Spleen (tissue), 7 donors: ENCODE results near the gene NLK.

ENCODE experiments used
- CTCF ChIP-seq, 11 experiments: fragments of 200-600 bp in 7 of 11; fragments of 450-650 bp in 4 of 11; sonication (generic) in 4 of 11; IDR thresholded peaks in 8 of 11; conservative IDR thresholded peaks in 3 of 11; 1 replicate in 7 of 11; 2 replicates in 4 of 11; pipeline versions ENCODE4 v1.4.0 to v1.8.0; 2016 to 2021; ENCODE audit warnings: antibody characterized with exemption in 11 of 11, inconsistent platforms in 4 of 11, mild to moderate bottlenecking in 1 of 11
- POLR2AphosphoS5 ChIP-seq, 3 donors: sonication (generic); formaldehyde crosslinking; IDR thresholded peaks; one replicate each; pipeline ENCODE4 v1.5.1; 2017; ENCODE audit warnings: antibody characterized with exemption in 3 of 3
- donor health status: DM: no; HTN: no; CAD: no; lungs with moderate emphysema.
- donor health status: DM: no; HTN: no; CAD: no.
- donor health status: DM: no; HTN: no; CAD: no.

- TF ChIP-seq CTCF (IDR thresholded peaks at IDR 0.05 in 8 of 11, conservative IDR thresholded peaks at IDR 0.05 in 3 of 11) (no peak), POLR2AphosphoS5 (IDR thresholded peaks at IDR 0.05) (no peak)
These were observed 128.3 kb downstream of the NLK start for GRCh38 chr17:28170771-28171170.
